HepG2 (cell line): ENCODE measurements around the gene LUZP2. TPM values are rescaled to one million over a fixed set of nuclear protein-coding genes. Genes with fewer than 3 reads are reported as not detected.

Experiments
- ATAC-seq: fragments of 200-7000 bp; cut with Tn5 transposase; 3 replicates; pipeline ENCODE4 v1.9.1; 2020; ENCODE audit warnings: mild to moderate bottlenecking, moderate library complexity
- BruUV-seq: library from RNA; stranded (reverse); fragments of 400-500 nt; replicated peaks from 2 replicates; lab custom pipeline; 2021; lab: Mats Ljungman, UMichigan
- CTCF ChIA-PET: fragments of 300-600 bp; formaldehyde crosslinking; extraction: SDS; loops from one replicate; lab custom pipeline; 2021; ENCODE audit warnings: low total read pairs, inconsistent platforms, low intra/inter-chr PET ratio; lab: Yijun Ruan, JAX
- POLR2A ChIA-PET: fragments of 350-600 bp; sonication (Branson Sonifier 250); formaldehyde crosslinking; loops from one replicate; lab custom pipeline; 2020; ENCODE audit warnings: antibody characterized with exemption, inconsistent platforms; lab: Yijun Ruan, JAX
- DNase-seq: peaks from one replicate; pipeline ENCODE4 v3.0.0-alpha.2; 2015; ENCODE audit warnings: low spot score
- FAIRE-seq: peaks from 3 replicates; lab custom pipeline; 2011; peaks lifted over from hg19 to GRCh38; lab: Jason Lieb, UNC
- H2AFZ ChIP-seq: one replicate; pipeline ENCODE4 v1.6.1; 2011; ENCODE audit warnings: low read length, inconsistent platforms
- H3K27ac ChIP-seq: fragments of 300-600 bp; 3 replicates; pipeline ENCODE4 v1.8.0; 2011; ENCODE audit warnings: mixed run types, mild to moderate bottlenecking, mixed read lengths, low read length, inconsistent platforms; ENCODE audit not compliant: insufficient read depth; ENCODE audit errors: extremely low read length
- H3K27me3 ChIP-seq, 2 experiments: fragments of 200-600 bp in 1 of 2; 2 replicates in 1 of 2; 3 replicates in 1 of 2; pipeline versions ENCODE4 v1.6.0 to v1.8.0; 2011; ENCODE audit warnings: low read length in 2 of 2, mild to moderate bottlenecking in 2 of 2, moderate library complexity in 2 of 2, inconsistent platforms in 1 of 2; ENCODE audit not compliant: insufficient read depth in 2 of 2, control insufficient read depth in 1 of 2
- H3K36me3 ChIP-seq, 2 experiments: fragments of 200-600 bp in 1 of 2; replicated peaks in 1 of 2; 2 replicates in 1 of 2; 3 replicates in 1 of 2; pipeline versions ENCODE4 v1.5.1 to v1.8.0; 2011; ENCODE audit warnings: low read length in 2 of 2, inconsistent platforms in 1 of 2; ENCODE audit not compliant: insufficient read depth in 2 of 2, control insufficient read depth in 1 of 2
- H3K4me1 ChIP-seq: 2 replicates; pipeline ENCODE4 v1.5.1; 2012; ENCODE audit warnings: low read length, inconsistent platforms; ENCODE audit not compliant: insufficient read depth
- H3K4me2 ChIP-seq: 2 replicates; pipeline ENCODE4 v1.6.0; 2011; ENCODE audit warnings: low read depth, low read length, inconsistent platforms
- H3K4me3 ChIP-seq, 3 experiments: fragments of 200-600 bp in 1 of 3; sonication (generic), shearing (Covaris generic) in 1 of 3; replicated peaks in 1 of 3; 2 replicates each; pipeline ENCODE4 v1.5.1; 2011 to 2016; ENCODE audit warnings: low read length in 3 of 3, inconsistent platforms in 2 of 3, low read depth in 2 of 3, mild to moderate bottlenecking in 2 of 3, control low read depth in 1 of 3, mixed read lengths in 1 of 3; ENCODE audit not compliant: insufficient read depth in 1 of 3
- H3K79me2 ChIP-seq: one replicate; pipeline ENCODE4 v1.6.1; 2011; ENCODE audit warnings: low read length, inconsistent platforms; ENCODE audit not compliant: insufficient read depth
- H3K9ac ChIP-seq: 2 replicates; pipeline ENCODE4 v1.6.0; 2011; ENCODE audit warnings: mild to moderate bottlenecking, low read depth, low read length, inconsistent platforms; ENCODE audit not compliant: insufficient read depth
- H3K9me3 ChIP-seq: 2 replicates; pipeline ENCODE4 v1.5.1; 2012; ENCODE audit warnings: mild to moderate bottlenecking, low read length
- H4K20me1 ChIP-seq: 2 replicates; pipeline ENCODE4 v1.6.0; 2011; ENCODE audit warnings: inconsistent platforms, mild to moderate bottlenecking, low read length, moderate library complexity; ENCODE audit not compliant: insufficient read depth
- DMAP1 ChIP-seq: IDR thresholded peaks from 2 replicates; pipeline ENCODE4 v1.6.1; 2016
- FLYWCH1 ChIP-seq: sonication (generic); formaldehyde crosslinking; IDR thresholded peaks from 2 replicates; pipeline ENCODE4 v1.8.1; 2023; ENCODE audit warnings: mild to moderate bottlenecking, missing genetic modification reagents
- FOXJ3 ChIP-seq: sonication (generic); formaldehyde crosslinking; IDR thresholded peaks from 2 replicates; pipeline ENCODE4 v1.4.0; 2020; ENCODE audit warnings: missing genetic modification reagents, mild to moderate bottlenecking, borderline replicate concordance
- PITX1 ChIP-seq: sonication (generic); formaldehyde crosslinking; IDR thresholded peaks from 2 replicates; pipeline ENCODE4 v1.5.1; 2020; ENCODE audit warnings: mild to moderate bottlenecking, missing genetic modification reagents
- RBM39 ChIP-seq: fragments of 200-400 bp; formaldehyde crosslinking; IDR thresholded peaks from one replicate; pipeline ENCODE4 v1.6.1; 2018; ENCODE audit warnings: antibody characterized with exemption, mild to moderate bottlenecking, low read depth, low read length; ENCODE audit not compliant: poor library complexity, severe bottlenecking
- SAFB2 ChIP-seq: sonication (generic); formaldehyde crosslinking; IDR thresholded peaks from 2 replicates; pipeline ENCODE4 v1.5.1; 2020; ENCODE audit warnings: missing genetic modification reagents, low read depth, mild to moderate bottlenecking, borderline replicate concordance
- ZNF17 ChIP-seq: sonication (generic); formaldehyde crosslinking; IDR thresholded peaks from 2 replicates; pipeline ENCODE4 v1.5.0; 2020; ENCODE audit warnings: mild to moderate bottlenecking, missing genetic modification reagents
- ZNF225 ChIP-seq: sonication (generic); formaldehyde crosslinking; IDR thresholded peaks from 2 replicates; pipeline ENCODE4 v1.4.0; 2020; ENCODE audit warnings: mild to moderate bottlenecking, missing genetic modification reagents
- ZNF230 ChIP-seq: sonication (generic); formaldehyde crosslinking; IDR thresholded peaks from 2 replicates; pipeline ENCODE4 v1.4.0; 2020; ENCODE audit warnings: mild to moderate bottlenecking, missing genetic modification reagents
- ZNF232 ChIP-seq: sonication (generic); formaldehyde crosslinking; IDR thresholded peaks from 2 replicates; pipeline ENCODE4 v1.4.0; 2020; ENCODE audit warnings: missing genetic modification reagents, borderline replicate concordance
- ZNF251 ChIP-seq: sonication (generic); formaldehyde crosslinking; IDR thresholded peaks from 2 replicates; pipeline ENCODE4 v1.9.0; 2021; ENCODE audit warnings: mild to moderate bottlenecking, missing genetic modification reagents
- ZNF510 ChIP-seq: sonication (generic); formaldehyde crosslinking; IDR thresholded peaks from 2 replicates; pipeline ENCODE4 v1.4.0; 2020; ENCODE audit warnings: low read depth, mild to moderate bottlenecking, missing genetic modification reagents
- ZNF577 ChIP-seq: sonication (generic); formaldehyde crosslinking; IDR thresholded peaks from 2 replicates; pipeline ENCODE4 v1.4.0; 2020; ENCODE audit warnings: mild to moderate bottlenecking, low read depth, missing genetic modification reagents, borderline replicate concordance
- ZNF644 ChIP-seq: IDR thresholded peaks from 2 replicates; pipeline ENCODE4 v1.6.1; 2016; ENCODE audit warnings: low read depth
- ZNF720 ChIP-seq: sonication (generic); formaldehyde crosslinking; IDR thresholded peaks from 2 replicates; pipeline ENCODE4 v1.4.0; 2020; ENCODE audit warnings: missing genetic modification reagents
- WGBS: methylation state at CpG from one replicate; pipeline ENCODE4 v1.1.6; 2017; ENCODE audit warnings: low lambda C conversion rate; 5-methylcytosine and 5-hydroxymethylcytosine counted together
- in situ Hi-C: cut with HindIII; loops from 2 replicates; pipeline ENCODE4 v1.10.0; 2017; ENCODE audit warnings: low pct_unique_long_range_greater_than_20kb; ENCODE audit not compliant: extremely low pct_ligation_motif_present
- intact Hi-C: fragments of 100-400 bp; cut with micrococcal nuclease; formaldehyde crosslinking; loops from one replicate; pipeline ENCODE4 v1.10.0; 2022; ENCODE audit not compliant: unreplicated experiment
- polyA plus RNA-seq, 8 experiments: library from polyadenylated mRNA; depleted of rRNA in 3 of 8; stranded (reverse) in 7 of 8; unstranded in 1 of 8; fragments of >200 nt; fragmentation: Illumina TruSeq in 4 of 8; extraction: Trizol in 4 of 8; gene quantifications; 2 replicates each; pipeline versions ENCODE4 v1.2.1 to v1.2.3, GENCODE V29; 2011 to 2016; ENCODE audit warnings: low read depth in 4 of 8, missing spikeins in 1 of 8, mixed read lengths in 1 of 8; ENCODE audit not compliant: insufficient read depth in 1 of 8
- total RNA-seq, 5 experiments: library from RNA; depleted of rRNA; stranded (reverse); fragments of >200 nt; fragmentation: Illumina TruSeq; extraction: Trizol; gene quantifications; 2 replicates each; pipeline ENCODE4 v1.2.3, GENCODE V29; 2016; ENCODE audit warnings: low read depth in 1 of 5
- TF ChIP-seq, protein P1 (sequence below): sonication (generic); formaldehyde crosslinking; IDR thresholded peaks from 2 replicates; pipeline ENCODE4 v1.8.1; 2023; ENCODE audit warnings: mild to moderate bottlenecking, missing genetic modification reagents
- TF ChIP-seq, protein P2 (sequence below): sonication (generic); formaldehyde crosslinking; conservative IDR thresholded peaks from 2 replicates; pipeline ENCODE4 v1.8.0; 2022; ENCODE audit warnings: mild to moderate bottlenecking, moderate library complexity, missing genetic modification reagents

The LUZP2 gene
- total and polyA plus RNA-seq, 2 of the 13 experiments (the other 11 are each of a cell fraction or from before 2014, with no cell fraction given) = not detected

DNA sequence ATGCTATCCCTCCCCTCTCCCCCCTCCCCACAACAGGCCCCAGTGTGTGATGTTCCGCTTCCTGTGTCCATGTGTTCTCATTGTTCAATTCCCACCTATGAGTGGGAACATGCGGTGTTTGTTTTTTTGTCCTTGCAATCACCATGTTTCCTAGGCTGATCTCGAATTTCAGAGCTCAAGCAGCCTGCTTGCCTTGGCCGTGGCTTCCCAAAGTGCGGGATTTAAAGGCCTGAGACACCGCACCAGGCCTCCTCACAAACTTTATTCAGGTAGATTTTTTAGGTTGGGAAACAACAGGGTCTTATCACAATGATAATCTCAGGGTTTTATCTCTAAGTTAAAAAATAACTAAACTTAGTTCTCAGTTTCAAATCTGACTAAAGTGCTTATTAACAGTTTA lies 125.4 kb downstream of the LUZP2 start:
- ChIA-PET POLR2A (no interaction called here), CTCF (no interaction called here)
- FAIRE-seq (no peak), DNase-seq (no peak), ATAC-seq (no peak)
- in situ Hi-C loops (no loop called here), intact Hi-C loops (no loop called here)
- no peak overlapping the region for H3K4me2 ChIP-seq
- no peaks in the 10 kb centered on the region for H3K79me2 ChIP-seq
- no peaks in the 10 kb centered on the region for H3K27me3 ChIP-seq
- H2AFZ ChIP-seq = no peak overlapping the region
- no peaks in the 10 kb centered on the region for H3K9me3 ChIP-seq
- TF ChIP-seq ZNF644 (no peak), ZNF225 (CRISPR knock-in tag) (no peak), PITX1 (CRISPR knock-in tag) (no peak), ZNF720 (CRISPR knock-in tag) (no peak), ZNF17 (CRISPR knock-in tag) (no peak), FOXJ3 (CRISPR knock-in tag) (no peak), DMAP1 (CRISPR knock-in tag) (no peak), ZNF251 (CRISPR knock-in tag) (no peak)
- no peaks in the 10 kb centered on the region for H3K4me1 ChIP-seq
- no peak overlapping the region for H3K4me3 ChIP-seq
- BruUV-seq = no TSS peak
- H3K27ac ChIP-seq = no peak overlapping the region
- 37% methylated on average over 6 of the region's 6 CpGs for WGBS
- no peak overlapping the region for H3K9ac ChIP-seq
- H3K36me3 ChIP-seq = no peaks in the 10 kb centered on the region
- no peaks in the 10 kb centered on the region for H4K20me1 ChIP-seq

GRCh38 chr11:24623121-24623520 lies 126.3 kb downstream of the LUZP2 start:
- in situ Hi-C loops (no loop called here), intact Hi-C loops (no loop called here)
- Histone ChIP-seq H3K36me3 (no peaks in the 10 kb centered on the region), H3K4me2 (no peak overlapping the region), H4K20me1 (no peaks in the 10 kb centered on the region), H3K4me1 (no peaks in the 10 kb centered on the region), H3K9me3 (no peaks in the 10 kb centered on the region), H3K9ac (no peak overlapping the region), H3K4me3 (no peak overlapping the region), H3K27me3 (no peaks in the 10 kb centered on the region), H2AFZ (no peak overlapping the region), H3K27ac (no peak overlapping the region), H3K79me2 (no peaks in the 10 kb centered on the region)
- BruUV-seq = no TSS peak
- 6% methylated on average over 1 of the region's 1 CpG for WGBS
- ChIA-PET POLR2A (no interaction called here), CTCF (no interaction called here)
- DNase-seq = no peak
- ATAC-seq = no peak
- no peak for FAIRE-seq
- TF ChIP-seq ZNF232 (CRISPR knock-in tag) (no peak), ZNF510 (CRISPR knock-in tag) (no peak), DMAP1 (CRISPR knock-in tag) (no peak), ZNF577 (CRISPR knock-in tag) (no peak), ZNF230 (CRISPR knock-in tag) (no peak), FLYWCH1 (CRISPR knock-in tag) (no peak), SAFB2 (CRISPR knock-in tag) (no peak), RBM39 (no peak)
- TF ChIP-seq, protein P1, sequence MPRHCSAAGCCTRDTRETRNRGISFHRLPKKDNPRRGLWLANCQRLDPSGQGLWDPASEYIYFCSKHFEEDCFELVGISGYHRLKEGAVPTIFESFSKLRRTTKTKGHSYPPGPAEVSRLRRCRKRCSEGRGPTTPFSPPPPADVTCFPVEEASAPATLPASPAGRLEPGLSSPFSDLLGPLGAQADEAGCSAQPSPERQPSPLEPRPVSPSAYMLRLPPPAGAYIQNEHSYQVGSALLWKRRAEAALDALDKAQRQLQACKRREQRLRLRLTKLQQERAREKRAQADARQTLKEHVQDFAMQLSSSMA = no peak
- TF ChIP-seq, protein P2, sequence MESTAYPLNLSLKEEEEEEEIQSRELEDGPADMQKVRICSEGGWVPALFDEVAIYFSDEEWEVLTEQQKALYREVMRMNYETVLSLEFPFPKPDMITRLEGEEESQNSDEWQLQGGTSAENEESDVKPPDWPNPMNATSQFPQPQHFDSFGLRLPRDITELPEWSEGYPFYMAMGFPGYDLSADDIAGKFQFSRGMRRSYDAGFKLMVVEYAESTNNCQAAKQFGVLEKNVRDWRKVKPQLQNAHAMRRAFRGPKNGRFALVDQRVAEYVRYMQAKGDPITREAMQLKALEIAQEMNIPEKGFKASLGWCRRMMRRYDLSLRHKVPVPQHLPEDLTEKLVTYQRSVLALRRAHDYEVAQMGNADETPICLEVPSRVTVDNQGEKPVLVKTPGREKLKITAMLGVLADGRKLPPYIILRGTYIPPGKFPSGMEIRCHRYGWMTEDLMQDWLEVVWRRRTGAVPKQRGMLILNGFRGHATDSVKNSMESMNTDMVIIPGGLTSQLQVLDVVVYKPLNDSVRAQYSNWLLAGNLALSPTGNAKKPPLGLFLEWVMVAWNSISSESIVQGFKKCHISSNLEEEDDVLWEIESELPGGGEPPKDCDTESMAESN (CRISPR knock-in tag) = no peak
